Duodenal mucosa (tissue), 2 donors: ENCODE results near the gene PARVB.

Experiments
- H3K27ac ChIP-seq: one replicate; pipeline ENCODE4 v1.7.0; 2013; ENCODE audit warnings: low read depth, low read length
- H3K27me3 ChIP-seq, 2 donors: one replicate each; pipeline ENCODE4 v1.7.0; 2013; ENCODE audit warnings: low read length in 2 of 2, control low read depth in 1 of 2; ENCODE audit not compliant: insufficient read depth in 2 of 2, control insufficient read depth in 1 of 2
- H3K36me3 ChIP-seq, 2 donors: one replicate each; pipeline ENCODE4 v1.7.0; 2013; ENCODE audit warnings: low read length in 2 of 2, control low read depth in 1 of 2; ENCODE audit not compliant: insufficient read depth in 2 of 2, control insufficient read depth in 1 of 2
- H3K4me1 ChIP-seq, 2 donors: one replicate each; pipeline ENCODE4 v1.7.0; 2013; ENCODE audit warnings: low read length in 2 of 2, control low read depth in 1 of 2; ENCODE audit not compliant: insufficient read depth in 2 of 2, control insufficient read depth in 1 of 2
- H3K4me3 ChIP-seq, 2 donors: one replicate each; pipeline ENCODE4 v1.7.0; 2013; ENCODE audit warnings: low read length in 2 of 2, low read depth in 1 of 2
- H3K9ac ChIP-seq, 2 donors: one replicate each; pipeline ENCODE4 v1.7.0; 2013; ENCODE audit warnings: low read length in 2 of 2, low read depth in 1 of 2
- H3K9me3 ChIP-seq, 2 donors: one replicate each; pipeline ENCODE4 v1.7.0; 2013; ENCODE audit warnings: low read length in 2 of 2, control low read depth in 1 of 2; ENCODE audit not compliant: control insufficient read depth in 1 of 2

Gene PARVB

GRCh38 chr22:44033287-44033686 is 9.2 kb downstream of the PARVB start:
- H3K4me3 ChIP-seq: no peak overlapping the region
- H3K36me3 ChIP-seq: no peaks in the 10 kb centered on the region
- no peak overlapping the region for H3K9ac ChIP-seq
- H3K4me1 ChIP-seq: peaks cover 0 to 4% of the 10 kb centered on the region in 2 donors
- no peaks in the 10 kb centered on the region for H3K9me3 ChIP-seq
- H3K27me3 ChIP-seq: no peaks in the 10 kb centered on the region
- no peak overlapping the region for H3K27ac ChIP-seq

GRCh38 chr22:44033694-44034093 is 9.6 kb downstream of the PARVB start:
- Histone ChIP-seq H3K27ac (no peak overlapping the region), H3K9me3 (no peaks in the 10 kb centered on the region), H3K4me3 (no peak overlapping the region), H3K36me3 (no peaks in the 10 kb centered on the region), H3K4me1 (peaks cover 0 to 4% of the 10 kb centered on the region in 2 donors), H3K27me3 (no peaks in the 10 kb centered on the region), H3K9ac (no peak overlapping the region)

- H3K9me3 ChIP-seq: no peaks in the 10 kb centered on the region
- no peak overlapping the region for H3K27ac ChIP-seq
- H3K36me3 ChIP-seq: no peaks in the 10 kb centered on the region
- no peak overlapping the region for H3K4me3 ChIP-seq
- no peaks in the 10 kb centered on the region for H3K27me3 ChIP-seq
- H3K4me1 ChIP-seq: peaks cover 0 to 4% of the 10 kb centered on the region in 2 donors
- no peak overlapping the region for H3K9ac ChIP-seq
These were observed 13.6 kb downstream of the PARVB start for GRCh38 chr22:44037519-44038375.

- Histone ChIP-seq H3K9ac (no peak overlapping the region), H3K4me1 (peaks cover 0 to 4% of the 10 kb centered on the region in 2 donors), H3K9me3 (no peaks in the 10 kb centered on the region), H3K27ac (no peak overlapping the region), H3K27me3 (no peaks in the 10 kb centered on the region), H3K36me3 (no peaks in the 10 kb centered on the region), H3K4me3 (no peak overlapping the region)
These were observed 15.6 kb downstream of the PARVB start for GRCh38 chr22:44039566-44040171.

GRCh38 chr22:44042249-44043218 is 18.4 kb downstream of the PARVB start:
- H3K27ac ChIP-seq: no peak overlapping the region
- H3K4me1 ChIP-seq: peaks cover 1 to 4% of the 10 kb centered on the region in 2 donors
- H3K9ac ChIP-seq: no peak overlapping the region

GRCh38 chr22:44045145-44045544 is 21.0 kb downstream of the PARVB start:
- Histone ChIP-seq H3K4me1 (peaks cover 0 to 9% of the 10 kb centered on the region in 2 donors), H3K27me3 (no peaks in the 10 kb centered on the region), H3K9me3 (no peaks in the 10 kb centered on the region), H3K36me3 (no peaks in the 10 kb centered on the region), H3K9ac (no peak overlapping the region), H3K4me3 (no peak overlapping the region), H3K27ac (no peak overlapping the region)

More at GRCh38 chr22:44042249-44043218, 18.4 kb downstream of the PARVB start:
- H3K27me3 ChIP-seq: no peaks in the 10 kb centered on the region
- no peaks in the 10 kb centered on the region for H3K36me3 ChIP-seq
- H3K9me3 ChIP-seq: no peaks in the 10 kb centered on the region
- H3K4me3 ChIP-seq: no peak overlapping the region

GRCh38 chr22:44046485-44047141 is 22.5 kb downstream of the PARVB start:
- no peaks in the 10 kb centered on the region for H3K36me3 ChIP-seq
- H3K9ac ChIP-seq: no peak overlapping the region
- no peaks in the 10 kb centered on the region for H3K27me3 ChIP-seq
- H3K4me3 ChIP-seq: no peak overlapping the region
- H3K4me1 ChIP-seq: peaks cover 0 to 9% of the 10 kb centered on the region in 2 donors
- H3K27ac ChIP-seq: no peak overlapping the region
- no peaks in the 10 kb centered on the region for H3K9me3 ChIP-seq

- H3K9ac ChIP-seq: no peak overlapping the region
- peak overlapping the region; percentile 36 to 54 for H3K4me3 ChIP-seq
- peaks cover 0 to 9% of the 10 kb centered on the region in 2 donors for H3K4me1 ChIP-seq
- H3K27ac ChIP-seq: no peak overlapping the region
- H3K9me3 ChIP-seq: no peaks in the 10 kb centered on the region
- no peaks in the 10 kb centered on the region for H3K36me3 ChIP-seq
- H3K27me3 ChIP-seq: no peaks in the 10 kb centered on the region
These were observed 23.8 kb downstream of the PARVB start for GRCh38 chr22:44047891-44048301.

- H3K27ac ChIP-seq: no peak overlapping the region
These were observed 25.6 kb downstream of the PARVB start for GRCh38 chr22:44049486-44050231.

More at GRCh38 chr22:44049486-44050231, 25.6 kb downstream of the PARVB start:
- Histone ChIP-seq H3K4me3 (no peak overlapping the region), H3K9me3 (no peaks in the 10 kb centered on the region), H3K27me3 (no peaks in the 10 kb centered on the region), H3K9ac (no peak overlapping the region), H3K36me3 (no peaks in the 10 kb centered on the region), H3K4me1 (peaks cover 0 to 9% of the 10 kb centered on the region in 2 donors)
